GM03348 (cell line): Measurements from ENCODE around the gene TUBD1.
"Not testable (repeated sequence)": the region's sequence is repeated elsewhere in the genome, so short reads cannot be mapped to it uniquely, and the experiment has no call there.

Source experiments
- DNase-seq: peaks from one replicate; pipeline ENCODE4 v3.0.0; 2012; ENCODE audit warnings: low spot score

TUBD1 gene

DNA sequence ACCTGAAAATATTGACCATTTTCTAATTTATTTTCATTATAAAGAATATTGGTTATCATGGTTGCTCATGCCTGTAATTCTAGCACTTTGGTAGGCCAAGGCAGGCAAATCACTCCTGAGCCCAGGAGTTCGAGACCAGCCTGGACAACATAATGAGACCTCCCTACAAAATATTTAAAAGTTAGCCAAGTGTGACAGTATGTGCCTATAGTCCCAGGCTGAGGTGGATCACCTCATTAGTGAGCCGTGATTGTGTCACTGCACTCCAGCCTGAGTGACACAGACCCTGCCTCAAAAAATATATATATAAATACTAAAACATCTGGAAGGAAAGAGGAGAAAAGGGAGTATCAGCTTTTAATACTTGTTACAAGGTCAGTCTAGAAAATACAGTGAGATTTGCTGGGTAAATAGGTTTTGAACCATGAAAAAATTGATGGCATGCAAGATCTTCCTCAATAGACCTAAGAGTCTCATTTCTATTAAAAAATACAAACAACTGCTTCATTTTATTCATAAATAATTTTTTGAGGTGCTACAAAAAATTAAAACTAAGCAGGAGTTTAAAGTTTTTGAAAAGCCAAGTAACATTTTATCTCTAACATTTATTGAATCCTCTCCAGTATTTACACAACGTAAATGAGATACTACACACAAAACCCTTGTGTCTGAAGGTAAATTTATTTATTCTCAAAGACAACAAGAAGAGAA lies 47.7 kb downstream of the TUBD1 start:
- DNase-seq, result no peak

DNA sequence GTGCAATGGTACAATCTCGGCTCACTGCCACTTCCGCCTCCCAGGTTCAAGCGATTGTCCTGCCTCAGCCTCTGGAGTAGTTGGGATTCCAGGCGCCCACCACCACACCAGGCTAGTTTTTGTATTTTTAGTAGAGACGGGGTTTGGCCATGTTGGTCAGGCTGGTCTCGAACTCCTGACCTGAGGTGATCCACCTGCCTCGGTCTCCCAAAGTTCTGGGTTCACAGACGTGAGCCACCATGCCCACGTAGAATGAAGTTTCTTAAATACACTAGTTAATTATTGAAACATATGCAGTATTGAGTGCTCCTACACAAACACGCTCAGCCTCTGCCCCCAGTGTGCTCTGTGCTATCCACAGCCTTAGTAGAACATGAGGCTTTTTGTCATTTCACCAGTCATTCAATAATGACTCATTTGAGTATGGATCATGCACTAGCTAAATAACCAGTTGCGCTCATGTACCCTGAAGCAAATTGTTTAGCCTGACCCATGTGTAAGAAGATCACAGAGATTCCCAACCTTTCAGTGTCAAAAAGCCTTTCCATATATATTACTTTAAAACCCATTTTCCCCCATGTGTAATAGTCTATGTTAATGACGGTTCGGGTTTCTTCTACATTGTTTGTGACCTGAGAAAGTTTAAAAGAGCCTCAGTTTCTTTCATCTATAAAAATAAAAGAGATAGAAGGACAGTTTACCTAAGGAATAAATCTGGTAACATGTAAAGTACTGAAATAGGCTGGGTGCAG lies 49.7 kb downstream of the TUBD1 start:
- DNase-seq, result no peak

DNA sequence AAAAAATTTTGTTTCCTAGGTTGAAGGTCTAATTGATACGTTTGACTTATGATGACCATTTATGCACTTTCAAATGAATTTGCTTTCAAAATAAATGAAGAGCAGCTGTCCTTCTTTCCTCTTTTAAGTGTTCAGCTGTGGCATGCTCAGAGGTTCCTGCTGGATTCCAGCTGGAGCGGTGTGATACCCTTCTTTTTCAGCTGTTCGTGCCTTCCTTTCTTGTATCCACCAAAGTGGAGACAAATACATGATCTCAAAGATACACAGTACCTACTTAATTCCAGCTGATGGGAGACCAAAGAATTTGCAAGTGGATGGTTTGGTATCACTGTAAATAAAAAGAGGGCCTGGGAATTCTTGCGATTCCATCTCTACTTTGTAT lies 50.9 kb downstream of the TUBD1 start:
- DNase-seq, result not testable (repeated sequence)

- not testable (repeated sequence) for DNase-seq
Measured at GRCh38 chr17:59841091-59841881, 51.5 kb downstream of the TUBD1 start.

DNA sequence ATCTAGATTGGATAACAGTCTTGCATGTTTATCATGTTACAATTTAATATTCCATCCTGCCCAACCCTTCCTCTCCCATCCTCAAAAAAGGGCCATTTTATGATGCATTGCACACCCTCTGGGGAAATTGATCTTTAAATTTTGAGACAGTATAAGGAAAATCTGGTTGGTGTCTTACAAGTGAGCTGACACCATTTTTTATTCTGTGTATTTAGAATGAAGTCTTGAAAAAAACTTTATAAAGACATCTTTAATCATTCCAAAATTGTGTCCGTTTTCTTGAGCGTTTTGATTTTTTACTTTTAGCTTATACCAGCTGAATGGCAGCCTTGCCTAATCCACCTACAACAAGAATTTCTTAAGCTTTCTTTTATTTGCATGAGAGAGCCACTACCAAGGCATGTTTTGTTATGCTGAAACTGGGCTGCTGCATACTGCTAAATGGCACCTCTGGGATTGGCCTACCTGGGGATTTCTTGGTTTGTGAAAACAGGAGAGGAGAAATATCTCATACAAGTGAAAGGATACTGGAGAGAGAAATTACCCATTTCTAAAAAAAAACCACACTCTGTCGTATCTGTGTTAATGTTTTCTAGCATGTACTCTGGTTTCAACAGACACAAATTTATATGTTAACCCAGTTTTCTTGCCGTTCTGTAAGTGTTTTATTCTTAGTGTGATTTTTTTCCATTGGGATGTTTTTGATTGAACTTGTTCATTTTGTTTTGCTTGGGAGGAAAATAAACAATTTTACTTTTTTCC lies 52.2 kb downstream of the TUBD1 start:
- no peak for DNase-seq

DNA sequence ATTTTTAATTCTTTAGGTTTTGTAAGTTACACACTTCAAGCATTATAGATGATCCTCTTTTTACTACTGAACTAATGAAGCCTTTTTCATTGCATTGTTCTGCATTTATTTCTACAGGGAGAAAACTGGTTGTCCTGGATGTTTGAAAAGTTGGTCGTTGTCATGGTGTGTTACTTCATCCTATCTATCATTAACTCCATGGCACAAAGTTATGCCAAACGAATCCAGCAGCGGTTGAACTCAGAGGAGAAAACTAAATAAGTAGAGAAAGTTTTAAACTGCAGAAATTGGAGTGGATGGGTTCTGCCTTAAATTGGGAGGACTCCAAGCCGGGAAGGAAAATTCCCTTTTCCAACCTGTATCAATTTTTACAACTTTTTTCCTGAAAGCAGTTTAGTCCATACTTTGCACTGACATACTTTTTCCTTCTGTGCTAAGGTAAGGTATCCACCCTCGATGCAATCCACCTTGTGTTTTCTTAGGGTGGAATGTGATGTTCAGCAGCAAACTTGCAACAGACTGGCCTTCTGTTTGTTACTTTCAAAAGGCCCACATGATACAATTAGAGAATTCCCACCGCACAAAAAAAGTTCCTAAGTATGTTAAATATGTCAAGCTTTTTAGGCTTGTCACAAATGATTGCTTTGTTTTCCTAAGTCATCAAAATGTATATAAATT lies 53.0 kb downstream of the TUBD1 start:
- no peak for DNase-seq

GRCh38 chr17:59838052-59838916 lies 54.5 kb downstream of the TUBD1 start:
- DNase-seq, result no peak

- peak; percentile 84 for DNase-seq
Measured at GRCh38 chr17:59837308-59838051, 55.3 kb downstream of the TUBD1 start.

DNA sequence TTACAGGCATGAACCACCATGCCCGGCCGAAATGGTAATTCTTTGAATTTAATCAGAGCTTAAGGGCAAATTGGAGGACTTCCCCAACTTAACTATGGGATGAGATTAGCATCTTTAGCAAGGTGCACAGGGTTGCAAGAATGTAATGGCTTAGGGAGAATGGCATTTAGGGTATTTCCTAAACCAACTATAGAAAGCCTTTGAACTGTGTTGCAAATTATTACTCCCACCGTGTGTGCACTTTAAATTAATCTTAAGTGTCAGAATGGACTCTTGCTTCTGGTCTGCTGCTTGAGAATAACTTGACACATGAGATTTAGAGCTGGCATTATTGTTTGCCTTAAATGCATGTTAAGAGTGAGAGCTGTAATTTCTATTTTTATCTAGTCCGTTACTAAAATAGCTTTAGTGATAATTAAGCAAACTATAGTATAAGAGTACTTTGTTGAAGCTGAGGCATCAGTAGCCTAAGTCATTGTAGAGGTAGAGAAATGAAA lies 59.8 kb downstream of the TUBD1 start:
- DNase-seq, result no peak

DNA sequence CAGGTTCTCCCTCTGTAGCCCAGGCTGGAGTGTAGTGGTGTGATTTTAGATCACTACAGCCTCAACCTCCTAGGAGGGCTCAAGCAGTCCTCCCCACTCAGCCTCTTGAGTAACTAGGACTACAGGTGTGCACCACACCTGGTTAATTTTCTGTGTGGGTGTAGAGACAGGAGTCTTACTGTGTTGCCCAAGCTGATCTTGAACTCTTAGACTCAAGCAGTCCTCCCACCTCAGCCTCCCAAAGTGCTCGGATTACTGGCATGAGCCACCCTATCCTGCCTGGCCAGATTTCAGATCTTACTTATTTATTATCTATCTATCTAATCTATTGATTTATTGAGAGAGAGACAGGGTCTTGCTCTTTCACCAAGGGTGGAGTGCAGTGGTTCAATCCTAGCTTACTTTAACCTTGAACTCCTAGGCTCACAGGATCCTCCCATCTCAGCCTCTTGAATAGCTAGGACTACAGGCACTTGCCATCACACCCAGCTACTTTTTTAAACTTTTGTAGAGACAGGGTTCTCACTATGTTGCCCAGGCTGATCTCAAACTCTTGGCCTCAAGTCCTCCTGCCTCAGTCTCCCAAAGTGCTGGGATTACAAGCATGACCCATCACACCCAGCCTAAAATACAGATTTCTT lies 61.8 kb downstream of the TUBD1 start:
- no peak for DNase-seq

DNA sequence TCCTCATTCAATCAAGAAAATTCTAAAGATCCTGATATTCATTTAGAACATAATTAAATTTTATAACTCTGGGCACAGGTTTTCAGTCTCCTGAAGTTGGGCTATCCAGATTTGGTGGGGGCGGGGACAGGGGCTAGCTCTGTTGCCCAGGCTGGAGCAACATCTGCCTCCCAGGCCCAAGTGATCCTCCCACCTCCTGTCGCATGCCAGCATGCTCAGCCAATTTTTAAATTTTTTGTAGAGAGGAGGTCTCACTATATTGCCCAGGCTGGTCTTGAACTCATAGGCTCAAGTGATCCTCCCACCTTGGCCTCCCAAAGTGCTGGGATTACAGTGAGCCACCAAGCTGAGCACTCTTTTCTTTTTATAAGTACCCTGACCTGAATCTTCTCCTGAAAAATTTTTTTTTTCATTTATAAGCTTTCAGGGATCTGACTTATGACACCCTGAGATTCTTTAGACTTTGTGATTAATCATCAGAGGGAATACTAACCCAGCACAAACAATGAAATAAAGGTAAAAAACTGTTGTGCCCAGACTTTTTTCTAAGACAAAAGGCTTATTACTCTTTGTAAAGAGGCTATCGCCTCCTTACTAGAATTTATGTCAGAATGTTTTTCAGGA lies 62.6 kb downstream of the TUBD1 start:
- DNase-seq, result no peak

DNA sequence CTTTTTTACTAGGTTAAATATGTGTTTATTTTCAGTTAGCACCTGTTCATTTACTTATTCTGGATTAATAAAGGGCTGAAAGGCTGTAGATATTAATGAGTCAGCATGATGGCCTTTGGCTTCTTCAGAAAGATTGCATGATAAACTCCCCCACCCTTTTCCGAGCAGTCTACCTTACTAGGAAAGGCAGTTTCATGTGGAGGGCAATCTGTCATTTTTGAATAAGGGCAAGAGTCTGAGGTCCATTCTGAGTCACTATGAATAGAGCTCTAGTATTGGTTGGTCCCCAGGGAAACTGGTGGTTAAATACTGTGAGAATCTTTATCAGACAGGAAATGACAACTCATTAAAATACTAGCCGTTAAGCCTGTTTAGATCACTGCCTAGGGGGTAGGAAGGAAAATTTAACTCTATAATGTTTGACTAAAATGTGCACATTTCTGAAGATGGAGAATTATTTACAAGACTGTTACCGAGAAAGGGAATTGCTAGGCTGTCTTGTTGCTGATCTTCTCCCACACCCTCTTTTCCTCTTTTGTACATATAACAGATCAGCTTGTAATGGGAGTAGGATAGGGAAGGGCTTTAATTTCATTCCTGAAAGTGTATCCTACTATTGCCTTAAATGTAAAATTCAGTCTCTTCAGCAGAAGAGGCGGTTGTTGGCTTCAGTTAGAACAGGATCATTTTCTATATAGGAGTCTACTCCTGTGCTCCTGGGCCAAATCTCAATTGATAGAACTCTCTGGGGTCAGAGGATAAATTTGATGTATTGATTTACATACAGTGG lies 63.3 kb downstream of the TUBD1 start:
- DNase-seq, result peak; percentile 76

GRCh38 chr17:59828819-59829216 lies 63.9 kb downstream of the TUBD1 start:
- not testable (repeated sequence) for DNase-seq

GRCh38 chr17:59828478-59828760 lies 64.3 kb downstream of the TUBD1 start:
- DNase-seq, result no peak

DNA sequence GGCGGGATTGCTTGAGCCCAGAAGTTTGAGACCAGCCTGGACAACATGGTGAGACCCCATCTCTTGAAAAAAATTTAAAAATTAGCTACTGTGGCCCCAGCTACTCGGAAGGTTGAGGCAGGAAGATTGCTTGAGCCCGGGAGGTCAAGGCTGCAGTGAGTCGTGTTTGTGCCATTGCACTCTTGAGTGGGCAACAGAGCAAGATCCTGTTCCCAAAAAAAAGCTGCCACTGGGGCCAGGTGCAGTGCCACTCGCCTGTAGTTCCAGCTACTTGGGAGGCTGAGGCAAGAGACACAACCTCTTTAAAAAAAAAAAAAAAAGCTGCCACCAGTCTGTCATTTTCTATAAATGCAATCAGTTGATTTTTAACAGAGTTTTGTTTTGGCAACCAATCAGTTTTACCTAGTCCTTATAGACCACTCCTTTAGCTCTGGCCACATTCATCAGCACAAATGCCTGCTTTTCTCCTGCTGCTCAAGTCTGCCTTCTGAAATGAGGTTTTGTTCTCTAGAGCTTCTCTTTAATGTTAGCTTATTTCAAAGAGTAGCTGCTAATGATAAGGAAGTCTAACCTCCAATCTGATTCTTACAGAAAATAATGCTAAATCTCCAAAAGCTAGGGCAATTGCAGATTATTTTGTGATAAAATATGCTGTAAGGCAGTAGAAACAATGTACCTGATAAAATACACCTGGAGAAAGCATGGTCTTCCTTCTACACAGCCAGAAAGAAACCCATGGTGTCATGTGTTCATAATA lies 64.8 kb downstream of the TUBD1 start:
- no peak for DNase-seq

DNA sequence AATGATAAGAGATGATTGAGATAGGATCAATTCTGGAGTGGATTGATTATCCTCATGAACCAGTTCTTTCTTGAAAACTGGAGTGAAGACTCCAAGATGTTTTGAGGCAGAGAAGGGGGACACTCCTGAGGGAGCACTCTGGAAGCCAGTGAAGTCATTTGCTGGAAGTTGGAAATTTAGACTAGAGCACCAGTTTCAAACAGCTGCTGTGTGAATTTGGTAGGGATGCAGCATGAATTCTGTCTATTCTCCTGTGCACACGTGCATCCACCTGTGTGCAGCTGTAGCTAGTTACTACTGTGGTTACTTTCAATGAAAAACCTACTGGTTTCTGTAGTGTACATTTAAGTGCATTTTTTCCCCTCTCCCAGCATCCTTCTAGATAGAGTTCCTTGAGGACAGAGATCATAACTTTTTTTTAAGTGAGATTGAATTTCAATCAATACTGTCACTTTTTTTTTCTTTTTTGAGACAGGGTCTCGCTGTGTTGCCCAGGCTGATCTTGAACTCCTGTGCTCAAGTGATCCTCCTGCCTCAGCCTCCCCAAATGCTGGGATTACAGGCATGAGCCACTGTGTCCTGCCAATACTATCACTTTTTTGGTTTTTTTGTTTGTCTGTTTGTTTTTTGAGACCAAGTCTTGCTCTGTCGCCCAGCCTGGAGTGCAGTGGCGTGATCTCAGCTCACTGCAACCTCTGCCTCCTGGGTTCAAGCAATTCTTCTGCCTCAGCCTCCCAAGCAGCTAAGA lies 65.9 kb downstream of the TUBD1 start:
- DNase-seq, result no peak
